Naive thymus-derived CD8-positive, alpha-beta T cell (primary cell): ENCODE results near the gene ANO6. TPM values are rescaled to one million over a fixed set of nuclear protein-coding genes. Genes with fewer than 3 reads are reported as not detected.

ENCODE experiments used
- ATAC-seq, 2 donors: fragments of 150-1000 bp; cut with Tn5 transposase in 1 of 2; sonication (Bioruptor Pico), chemical (Tn5 transposase) in 1 of 2; 1 replicate in 1 of 2; 2 replicates in 1 of 2; pipeline ENCODE4 v1.10.0; 2021; ENCODE audit warnings: mild to moderate bottlenecking in 2 of 2, moderate library complexity in 2 of 2
- POLR2A ChIA-PET: fragments of 350-600 bp; sonication (Branson Sonifier 250); formaldehyde crosslinking; loops from one replicate; lab custom pipeline; 2021; ENCODE audit warnings: antibody characterized with exemption; lab: Charles Lee
- DNase-seq, 10 donors: peaks; one replicate each; pipeline versions ENCODE4 v3.0.0 to v3.0.0-alpha.2; 2020 to 2022
- H3K27ac Mint-ChIP-seq, 10 donors: one replicate each; pipeline ENCODE4 v1.8.0; 2020 to 2022; ENCODE audit warnings: mild to moderate bottlenecking in 10 of 10, mixed read lengths in 10 of 10, moderate library complexity in 4 of 10, inconsistent platforms in 1 of 10
- H3K27me3 Mint-ChIP-seq, 5 donors: one replicate each; pipeline ENCODE4 v1.8.0; 2021 to 2022; ENCODE audit warnings: mixed read lengths in 5 of 5
- H3K36me3 Mint-ChIP-seq, 3 donors: one replicate each; pipeline ENCODE4 v1.8.0; 2020 to 2022; ENCODE audit warnings: mixed read lengths in 3 of 3, mild to moderate bottlenecking in 2 of 3, inconsistent platforms in 1 of 3
- H3K4me1 Mint-ChIP-seq, 4 donors: one replicate each; pipeline ENCODE4 v1.8.0; 2021 to 2022; ENCODE audit warnings: mixed read lengths in 4 of 4
- H3K4me3 Mint-ChIP-seq, 10 donors: one replicate each; pipeline ENCODE4 v1.8.0; 2020 to 2022; ENCODE audit warnings: mild to moderate bottlenecking in 10 of 10, mixed read lengths in 10 of 10, moderate library complexity in 6 of 10, inconsistent platforms in 1 of 10
- H3K9me3 Mint-ChIP-seq, 9 donors: one replicate each; pipeline ENCODE4 v1.8.0; 2020 to 2022; ENCODE audit warnings: mixed read lengths in 9 of 9, mild to moderate bottlenecking in 3 of 9, inconsistent platforms in 1 of 9, moderate library complexity in 1 of 9
- polyA plus RNA-seq, 3 donors: library from polyadenylated mRNA; unstranded; fragments of 300-500 nt; fragmentation: Illumina TruSeq; gene quantifications; one replicate each; pipeline ENCODE4 v1.2.3, GENCODE V29; 2021
- total RNA-seq, 8 experiments: library from RNA in 2 of 8; stranded (reverse) in 2 of 8; gene quantifications; one replicate each; pipeline ENCODE4 v1.2.3 and lab custom pipeline; 2021 to 2026

The ANO6 gene
- total and polyA plus RNA-seq, 5 experiments from 2014 or later: 13.4 to 18.6 (median 17.5) TPM

GRCh38 chr12:45276154-45276755 lies 60.4 kb downstream of the ANO6 start:
- POLR2A ChIA-PET: no interaction called here
- Mint-ChIP-seq H3K4me3 (no peak overlapping the region), H3K9me3 (peaks cover 0 to 1% (median 0%) of the 10 kb centered on the region in 9 donors), H3K4me1 (peaks cover 0 to 4% (median 0%) of the 10 kb centered on the region in 4 donors), H3K36me3 (peaks cover 4 to 31% (median 21%) of the 10 kb centered on the region in 3 donors), H3K27ac (no peak overlapping the region), H3K27me3 (no peaks in the 10 kb centered on the region)
- DNase-seq (no peak), ATAC-seq (no peak)

DNA sequence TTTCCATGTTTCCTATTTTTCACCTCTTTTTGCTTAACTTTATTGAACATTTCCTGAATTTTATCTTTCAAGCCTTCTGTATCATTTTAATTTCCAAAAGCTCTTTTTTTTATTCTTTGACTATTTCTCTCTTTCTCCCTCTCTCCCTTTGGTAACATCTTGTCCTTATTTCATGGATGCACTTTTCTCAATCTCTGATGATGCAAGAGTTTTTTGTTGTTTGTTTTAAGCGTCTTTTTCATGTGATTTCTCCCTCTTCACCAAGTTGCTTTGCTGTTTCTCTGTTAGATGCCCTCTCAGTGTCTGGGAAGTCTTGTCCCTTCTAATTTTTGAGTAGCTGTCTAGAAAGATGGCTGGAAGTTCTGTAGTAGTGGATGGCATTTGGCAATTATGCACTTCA lies 62.6 kb downstream of the ANO6 start:
- no peak for DNase-seq
- Mint-ChIP-seq H3K36me3 (peaks cover 12 to 37% (median 20%) of the 10 kb centered on the region in 3 donors), H3K27ac (no peak overlapping the region), H3K9me3 (peaks cover 0 to 1% (median 0%) of the 10 kb centered on the region in 9 donors), H3K4me3 (no peak overlapping the region), H3K27me3 (no peaks in the 10 kb centered on the region), H3K4me1 (peaks cover 0 to 6% (median 4%) of the 10 kb centered on the region in 4 donors)
- POLR2A ChIA-PET: no interaction called here
- ATAC-seq: no peak

- H3K4me1 Mint-ChIP-seq: peaks cover 0 to 6% (median 4%) of the 10 kb centered on the region in 4 donors
These were observed 64.3 kb downstream of the ANO6 start for GRCh38 chr12:45279931-45280830.

GRCh38 chr12:45281994-45282393 lies 66.1 kb downstream of the ANO6 start:
- Mint-ChIP-seq H3K9me3 (peaks cover 0 to 1% (median 0%) of the 10 kb centered on the region in 9 donors), H3K27me3 (no peaks in the 10 kb centered on the region), H3K36me3 (peaks cover 12 to 37% (median 20%) of the 10 kb centered on the region in 3 donors), H3K4me3 (no peak overlapping the region), H3K4me1 (peaks cover 0 to 6% (median 4%) of the 10 kb centered on the region in 4 donors), H3K27ac (peak overlapping the region in 1 of 10 donors; percentile 29)
- POLR2A ChIA-PET: no interaction called here
- DNase-seq: no peak
- no peak for ATAC-seq

More at GRCh38 chr12:45279931-45280830, 64.3 kb downstream of the ANO6 start:
- H3K9me3 Mint-ChIP-seq: peaks cover 0 to 1% (median 0%) of the 10 kb centered on the region in 9 donors
- DNase-seq (no peak), ATAC-seq (no peak)
- H3K36me3 Mint-ChIP-seq: peaks cover 12 to 37% (median 20%) of the 10 kb centered on the region in 3 donors
- H3K27ac Mint-ChIP-seq: no peak overlapping the region
- no peak overlapping the region for H3K4me3 Mint-ChIP-seq
- POLR2A ChIA-PET: no interaction called here
- H3K27me3 Mint-ChIP-seq: no peaks in the 10 kb centered on the region

DNA sequence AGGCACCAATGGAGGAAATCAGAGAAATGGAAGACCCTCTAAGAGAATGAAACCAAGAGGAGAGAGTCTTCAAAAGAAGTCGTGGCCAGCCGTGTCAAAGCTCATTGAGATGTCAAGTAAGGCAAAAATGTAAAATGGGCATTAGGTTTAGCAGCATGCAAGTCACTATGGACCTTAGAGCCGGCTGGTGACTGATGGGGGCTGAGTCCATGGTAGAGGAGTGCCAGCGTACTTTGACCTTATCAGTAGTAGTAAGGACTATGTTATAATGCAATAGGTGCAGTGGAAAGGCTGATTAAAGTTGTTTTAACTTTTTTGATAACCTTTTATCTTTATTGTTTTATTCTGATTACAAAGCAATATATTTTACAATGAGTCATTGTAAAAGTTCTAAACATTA lies 66.5 kb downstream of the ANO6 start:
- ATAC-seq: no peak
- H3K27me3 Mint-ChIP-seq: no peaks in the 10 kb centered on the region
- peaks cover 0 to 1% (median 0%) of the 10 kb centered on the region in 9 donors for H3K9me3 Mint-ChIP-seq
- POLR2A ChIA-PET: no interaction called here
- H3K4me1 Mint-ChIP-seq: peaks cover 0 to 6% (median 5%) of the 10 kb centered on the region in 4 donors
- no peak for DNase-seq
- no peak overlapping the region for H3K4me3 Mint-ChIP-seq
- peaks cover 12 to 37% (median 21%) of the 10 kb centered on the region in 3 donors for H3K36me3 Mint-ChIP-seq
- H3K27ac Mint-ChIP-seq: no peak overlapping the region

DNA sequence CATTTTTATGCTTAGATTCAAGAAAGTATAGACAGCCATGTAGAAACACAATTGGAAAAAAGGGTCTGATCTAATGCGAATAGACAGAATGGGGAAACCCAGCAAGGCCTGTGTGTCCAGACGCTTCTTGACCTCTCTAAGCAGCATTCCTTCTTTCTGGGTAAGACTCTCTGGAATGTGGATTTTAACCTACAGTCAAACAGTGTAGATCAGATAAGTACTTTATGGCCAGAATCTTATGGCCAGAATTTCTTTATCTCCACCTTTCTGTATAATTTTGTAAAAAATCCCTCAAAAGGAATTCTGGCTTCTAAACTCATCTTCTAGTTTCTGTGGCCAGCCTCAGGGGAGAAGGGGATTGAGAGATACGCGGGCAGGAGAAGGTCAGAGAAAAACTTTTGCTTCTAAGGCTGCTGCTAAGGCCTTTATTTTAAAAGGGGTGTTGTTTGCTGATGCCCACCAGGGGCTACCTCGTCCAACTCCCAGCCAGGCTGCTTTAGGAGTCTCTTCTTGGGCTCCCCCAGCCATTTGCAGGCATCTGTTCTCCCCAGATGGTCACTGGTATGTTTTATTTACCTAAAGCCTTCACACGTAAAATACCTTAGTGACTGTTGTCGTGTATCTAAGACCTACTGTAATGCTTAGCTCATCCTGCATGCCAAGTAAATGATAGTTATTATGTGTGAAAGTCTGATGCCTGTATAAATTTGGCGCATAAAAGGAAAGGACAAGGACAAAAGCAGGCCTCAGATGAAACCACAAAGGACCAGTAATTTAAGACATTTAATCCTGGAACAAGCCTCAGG lies 68.4 kb downstream of the ANO6 start:
- Mint-ChIP-seq H3K36me3 (peaks cover 12 to 30% (median 23%) of the 10 kb centered on the region in 3 donors), H3K9me3 (peaks cover 0 to 1% (median 0%) of the 10 kb centered on the region in 9 donors), H3K4me1 (peaks cover 0 to 6% (median 5%) of the 10 kb centered on the region in 4 donors), H3K27ac (peak overlapping the region in 1 of 10 donors; percentile 11), H3K27me3 (no peaks in the 10 kb centered on the region), H3K4me3 (no peak overlapping the region)
- ATAC-seq: no peak
- no peak for DNase-seq
- POLR2A ChIA-PET: no interaction called here

- ATAC-seq (no peak), DNase-seq (no peak)
- H3K4me1 Mint-ChIP-seq: peaks cover 0 to 6% (median 5%) of the 10 kb centered on the region in 4 donors
- H3K27me3 Mint-ChIP-seq: no peaks in the 10 kb centered on the region
- no peak overlapping the region for H3K4me3 Mint-ChIP-seq
- POLR2A ChIA-PET: no interaction called here
- H3K27ac Mint-ChIP-seq: no peak overlapping the region
- H3K36me3 Mint-ChIP-seq: peaks cover 10 to 20% (median 18%) of the 10 kb centered on the region in 3 donors
- no peaks in the 10 kb centered on the region for H3K9me3 Mint-ChIP-seq
These were observed 69.8 kb downstream of the ANO6 start for GRCh38 chr12:45285717-45286116.

GRCh38 chr12:45286621-45287020 lies 70.7 kb downstream of the ANO6 start:
- Mint-ChIP-seq H3K4me1 (peaks cover 4 to 6% (median 6%) of the 10 kb centered on the region in 4 donors), H3K36me3 (peaks cover 12 to 19% (median 14%) of the 10 kb centered on the region in 3 donors), H3K27me3 (no peaks in the 10 kb centered on the region), H3K9me3 (no peaks in the 10 kb centered on the region), H3K27ac (no peak overlapping the region), H3K4me3 (no peak overlapping the region)
- ATAC-seq (no peak), DNase-seq (no peak)
- POLR2A ChIA-PET: no interaction called here

GRCh38 chr12:45289245-45290215 lies 73.6 kb downstream of the ANO6 start:
- Mint-ChIP-seq H3K27me3 (no peaks in the 10 kb centered on the region), H3K36me3 (peaks cover 4 to 10% (median 9%) of the 10 kb centered on the region in 3 donors), H3K27ac (no peak overlapping the region), H3K9me3 (no peaks in the 10 kb centered on the region), H3K4me3 (no peak overlapping the region), H3K4me1 (peaks cover 0 to 8% (median 3%) of the 10 kb centered on the region in 4 donors)
- ATAC-seq (no peak), DNase-seq (no peak)
- POLR2A ChIA-PET: no interaction called here

DNA sequence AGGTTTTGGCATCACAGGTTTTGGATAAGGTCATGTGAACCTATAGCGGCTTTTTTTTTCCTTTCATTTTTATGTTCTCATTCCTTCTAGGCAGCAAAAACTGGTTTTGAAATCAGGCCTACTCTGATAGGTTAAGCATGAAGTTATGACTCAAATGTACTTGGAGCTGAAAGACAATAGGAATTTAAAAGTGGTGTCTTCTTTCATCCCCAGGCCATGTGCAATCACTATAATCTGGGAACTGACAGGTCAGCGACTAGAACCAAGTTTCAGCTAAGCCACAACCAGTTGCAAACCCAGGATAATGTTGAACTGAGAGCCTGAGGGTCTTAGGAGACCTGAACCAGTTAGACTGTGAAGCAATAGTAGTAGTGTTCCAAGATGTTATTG lies 74.3 kb downstream of the ANO6 start:
- peaks cover 4 to 10% (median 9%) of the 10 kb centered on the region in 3 donors for H3K36me3 Mint-ChIP-seq
- no peak overlapping the region for H3K27ac Mint-ChIP-seq
- no peaks in the 10 kb centered on the region for H3K9me3 Mint-ChIP-seq
- DNase-seq (no peak), ATAC-seq (no peak)
- H3K4me3 Mint-ChIP-seq: no peak overlapping the region
- H3K4me1 Mint-ChIP-seq: peaks cover 0 to 8% (median 5%) of the 10 kb centered on the region in 4 donors
- no peaks in the 10 kb centered on the region for H3K27me3 Mint-ChIP-seq
- POLR2A ChIA-PET: no interaction called here

- H3K4me1 Mint-ChIP-seq: peaks cover 0 to 8% (median 6%) of the 10 kb centered on the region in 4 donors
These were observed 75.6 kb downstream of the ANO6 start for GRCh38 chr12:45291518-45291917.

More at GRCh38 chr12:45291518-45291917, 75.6 kb downstream of the ANO6 start:
- DNase-seq (no peak), ATAC-seq (no peak)
- H3K9me3 Mint-ChIP-seq: no peaks in the 10 kb centered on the region
- H3K36me3 Mint-ChIP-seq: peaks cover 4 to 10% (median 9%) of the 10 kb centered on the region in 3 donors
- no peak overlapping the region for H3K27ac Mint-ChIP-seq
- POLR2A ChIA-PET: no interaction called here
- no peaks in the 10 kb centered on the region for H3K27me3 Mint-ChIP-seq
- no peak overlapping the region for H3K4me3 Mint-ChIP-seq
